ENCODE measurements around the gene BRF1.

The BRF1 gene

DNA sequence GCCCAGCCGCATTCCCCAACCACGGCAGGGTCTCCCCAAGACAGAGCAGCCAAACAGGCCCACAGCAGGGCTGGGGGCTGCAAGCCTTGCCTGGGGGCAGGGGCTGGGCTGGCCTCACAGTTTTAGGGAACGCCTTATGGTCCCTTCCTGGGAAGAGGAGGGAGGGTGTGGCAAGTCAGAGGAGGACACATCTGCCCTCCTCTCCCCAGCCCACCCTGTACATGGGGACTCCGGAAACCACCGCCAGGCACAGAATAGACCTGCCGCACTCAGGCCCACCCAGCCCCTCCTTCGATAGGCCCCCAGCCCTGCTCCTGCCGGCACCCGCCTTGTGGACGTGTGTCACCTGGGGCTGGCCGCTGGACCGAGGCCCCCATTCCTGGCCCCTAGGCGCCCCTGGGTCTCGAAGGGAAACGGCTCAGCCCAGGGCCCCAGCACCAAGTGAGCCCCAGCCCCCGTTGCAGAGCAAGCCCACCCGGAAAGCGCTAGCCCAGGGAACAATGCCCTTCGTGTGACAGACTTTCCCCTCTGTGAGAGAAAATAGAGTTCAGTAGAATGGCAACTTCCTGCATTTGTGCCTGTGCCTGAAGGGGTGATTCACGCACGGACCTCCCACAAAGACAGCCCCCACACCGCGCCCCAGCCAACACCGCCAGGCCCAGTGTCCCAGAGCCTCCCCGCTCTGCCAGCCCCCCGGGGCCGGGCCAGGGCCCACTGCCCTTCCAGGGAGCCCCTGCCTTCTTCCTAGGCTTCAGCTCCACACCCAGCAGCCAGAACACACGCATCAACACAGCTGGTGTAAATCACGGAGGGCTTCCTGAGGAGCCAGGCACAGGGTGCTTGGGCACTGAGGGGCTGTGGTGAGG, 107.7 kb downstream of the BRF1 start:
- peak; percentile 24 for DNase-seq

DNA sequence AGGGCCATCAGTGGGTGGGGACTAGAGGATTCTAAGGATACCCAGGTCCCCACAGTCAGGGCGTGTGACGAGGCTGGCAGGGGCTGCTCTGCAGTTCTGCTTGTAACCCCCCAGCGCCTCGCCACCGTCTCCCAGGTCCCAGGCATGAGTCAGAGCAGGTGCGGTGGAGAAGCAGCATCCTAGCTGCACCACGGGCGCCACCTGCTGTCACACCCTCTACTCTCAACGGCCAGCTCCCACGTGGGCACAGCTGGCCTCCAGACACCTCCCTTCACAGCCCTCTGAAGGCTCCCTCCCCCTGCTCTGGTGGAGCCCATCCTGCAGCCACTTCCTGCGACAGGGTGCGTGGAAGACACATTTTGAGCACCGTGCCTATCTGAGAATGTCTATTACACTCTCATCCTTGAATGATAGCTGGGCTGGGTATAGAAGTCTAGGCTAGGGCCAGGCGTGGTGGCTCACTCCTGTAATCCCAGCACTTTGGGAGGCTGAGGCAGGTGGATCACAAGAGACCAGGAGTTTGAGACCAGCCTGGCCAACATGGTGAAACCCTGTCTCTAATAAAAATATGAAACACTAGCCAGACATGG, 112.8 kb downstream of the BRF1 start:
- no peak for DNase-seq

DNA sequence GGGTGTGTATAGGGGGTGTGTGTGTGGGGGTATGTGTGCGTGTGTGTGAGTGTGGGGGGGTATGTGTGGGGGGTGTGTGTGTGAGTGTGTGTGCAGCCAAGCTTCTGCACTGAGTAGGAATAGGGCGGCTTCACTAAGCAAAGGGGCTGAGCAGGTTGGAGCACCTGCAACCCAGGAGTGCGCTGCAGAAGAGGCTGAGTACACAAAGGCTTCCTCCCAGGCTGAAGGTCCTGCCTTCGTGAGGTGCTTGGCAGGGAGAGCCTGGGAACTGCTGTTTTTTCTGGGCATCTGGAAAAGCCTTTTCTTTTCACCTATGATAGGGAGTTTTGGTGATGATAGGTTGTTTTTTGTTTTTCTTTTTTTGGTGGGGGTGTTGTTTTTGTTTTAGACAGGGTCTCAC, 113.7 kb downstream of the BRF1 start:
- DNase-seq: no peak

DNA sequence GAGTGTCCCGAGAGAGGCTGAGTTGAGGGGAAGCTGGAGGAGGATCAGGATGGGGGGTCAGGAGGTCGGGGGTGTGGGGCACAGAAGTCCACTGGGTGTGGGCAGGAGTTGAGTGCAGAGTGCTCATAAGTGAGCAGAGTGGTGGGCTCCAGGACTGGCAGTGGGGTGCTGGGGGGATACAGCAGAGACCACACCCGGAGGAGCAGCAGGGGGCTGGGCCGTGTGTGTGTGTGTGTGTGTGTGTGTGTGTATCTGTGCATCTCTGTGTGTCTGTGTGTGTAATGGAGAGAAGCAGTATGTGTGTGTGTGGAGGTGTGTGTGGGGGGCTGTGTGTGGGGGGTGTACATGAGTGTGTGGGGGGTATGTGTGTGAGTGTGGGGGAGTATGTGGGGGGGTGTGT, 114.8 kb downstream of the BRF1 start:
- DNase-seq: no peak

DNA sequence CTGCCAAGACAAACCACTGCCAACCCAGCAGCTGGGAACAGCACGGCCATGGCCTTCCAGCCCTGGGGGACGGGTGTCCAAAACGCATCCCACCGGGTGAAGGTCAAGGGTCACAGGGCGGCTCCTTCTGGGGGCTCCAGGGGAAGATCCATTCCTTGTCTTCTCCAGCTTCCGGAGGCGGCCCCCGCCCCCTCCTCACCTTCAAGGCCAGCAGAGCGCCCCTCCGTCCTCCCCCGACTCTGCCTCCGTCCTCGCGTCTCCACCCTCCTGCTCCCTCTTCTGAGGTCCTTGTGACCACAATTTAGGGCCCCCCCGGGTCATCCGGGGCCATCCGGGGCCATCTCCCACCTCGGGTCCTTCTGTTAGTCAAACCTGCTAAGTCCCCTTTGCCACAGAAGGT, 115.8 kb downstream of the BRF1 start:
- no peak for DNase-seq

GRCh38 chr14:105184461-105184860, 116.3 kb downstream of the BRF1 start:
- DNase-seq: no peak

DNA sequence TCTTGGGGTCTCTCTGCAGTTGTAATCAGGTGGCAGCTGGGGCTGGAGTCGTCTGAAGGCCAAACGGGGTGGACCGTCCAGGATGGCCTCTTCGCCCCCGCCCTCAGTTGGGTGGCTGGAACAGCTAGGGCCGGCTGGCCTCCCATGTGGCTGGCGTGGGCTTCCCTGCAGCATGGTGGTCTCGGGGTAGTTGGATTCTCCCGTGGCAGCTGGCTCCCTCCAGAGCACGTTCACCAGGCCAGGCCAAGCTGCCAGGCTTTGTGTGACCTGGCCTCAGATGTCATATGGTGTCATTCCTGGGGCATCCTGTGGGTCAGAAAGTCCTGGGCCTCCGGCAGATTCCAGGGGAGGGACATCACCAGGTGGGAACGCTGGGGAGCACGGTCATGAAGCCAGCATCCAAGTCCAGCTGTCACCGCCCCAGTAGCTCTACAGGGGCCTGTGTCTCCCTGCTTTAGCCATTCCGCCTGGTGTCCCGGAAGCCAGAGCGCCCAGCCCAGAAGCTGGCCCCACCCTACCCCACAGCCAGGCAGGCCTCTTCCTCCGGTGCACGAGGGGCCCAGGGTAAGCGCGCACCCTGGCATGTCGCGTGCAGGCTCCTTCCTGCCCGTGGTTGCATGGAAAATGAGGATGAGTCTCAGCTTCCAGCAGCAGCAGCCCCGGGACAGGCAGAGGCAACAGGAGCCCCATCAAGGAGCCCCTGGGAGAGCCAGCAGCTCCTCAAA, 118.3 kb downstream of the BRF1 start:
- no peak for DNase-seq

DNA sequence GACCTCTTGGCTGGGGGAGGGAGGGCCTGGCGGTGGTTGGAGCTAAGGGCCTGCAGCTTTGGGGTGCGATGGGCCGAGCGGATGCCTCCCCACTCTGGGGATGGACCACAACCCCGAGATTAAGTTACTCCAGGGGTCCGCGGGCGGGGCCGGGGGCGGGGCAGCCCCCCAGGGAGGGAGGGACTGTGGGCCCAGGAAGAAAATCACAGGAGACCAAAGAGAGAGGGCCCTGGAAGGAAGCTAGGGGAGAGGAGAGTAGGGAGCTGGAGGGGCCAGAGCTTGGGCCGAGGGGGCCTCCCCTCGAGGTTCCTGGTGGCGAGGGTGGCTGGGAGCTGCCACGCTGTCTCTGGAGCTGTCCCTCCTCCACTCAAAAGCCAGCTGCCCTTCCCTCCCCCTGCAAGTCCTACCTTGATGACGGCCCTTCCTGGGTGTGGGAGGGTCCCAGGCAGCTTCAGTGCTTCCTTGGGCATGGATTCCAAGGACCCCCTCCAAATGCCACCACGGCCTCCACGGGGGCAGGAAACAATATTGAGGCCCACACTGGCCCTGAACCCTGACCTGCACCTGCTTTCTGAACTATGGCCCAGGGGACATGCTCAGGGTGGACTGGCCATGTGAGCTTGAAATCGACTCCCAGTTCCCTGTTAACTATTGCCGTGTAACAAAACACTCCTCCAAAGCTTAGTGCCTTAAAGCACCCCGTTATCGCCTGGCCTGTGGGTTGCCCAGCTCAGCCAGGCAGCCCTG, 119.1 kb downstream of the BRF1 start:
- no peak for DNase-seq

- peak; percentile 70 for DNase-seq
Observed at GRCh38 chr14:105180592-105181548, 119.9 kb downstream of the BRF1 start, which contains the start of gene NUDT14. TSS of gene NUDT14 (minus strand) at chr14:105181312. CDS start at chr14:105181209, 103 bp downstream.

- DNase-seq: no peak
Observed at GRCh38 chr14:105179191-105179590, 121.6 kb downstream of the BRF1 start.

DNA sequence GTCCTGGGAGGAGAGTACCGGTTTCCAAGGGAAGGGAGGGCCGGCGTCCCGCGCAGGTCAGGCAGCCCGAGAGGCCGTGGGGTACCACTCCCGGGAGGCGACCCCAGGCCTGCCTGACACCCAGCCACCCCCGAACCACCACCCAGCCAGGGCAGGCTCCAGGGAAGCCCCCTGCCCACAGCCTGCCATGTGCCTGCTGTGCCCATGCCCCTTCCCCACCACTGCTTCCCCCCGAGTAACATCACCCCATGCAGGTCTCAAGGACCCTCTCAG, 122.0 kb downstream of the BRF1 start:
- DNase-seq: no peak

- no peak for DNase-seq
Observed at GRCh38 chr14:105178069-105178867, 122.5 kb downstream of the BRF1 start.

GRCh38 chr14:105177082-105177481, 123.7 kb downstream of the BRF1 start:
- no peak for DNase-seq

- DNase-seq: no peak
Observed at GRCh38 chr14:105176513-105176912, 124.3 kb downstream of the BRF1 start.

GRCh38 chr14:105173901-105174894, 126.6 kb downstream of the BRF1 start:
- peak; percentile 27 for DNase-seq

GRCh38 chr14:105173145-105173544, 127.7 kb downstream of the BRF1 start:
- DNase-seq: no peak

DNA sequence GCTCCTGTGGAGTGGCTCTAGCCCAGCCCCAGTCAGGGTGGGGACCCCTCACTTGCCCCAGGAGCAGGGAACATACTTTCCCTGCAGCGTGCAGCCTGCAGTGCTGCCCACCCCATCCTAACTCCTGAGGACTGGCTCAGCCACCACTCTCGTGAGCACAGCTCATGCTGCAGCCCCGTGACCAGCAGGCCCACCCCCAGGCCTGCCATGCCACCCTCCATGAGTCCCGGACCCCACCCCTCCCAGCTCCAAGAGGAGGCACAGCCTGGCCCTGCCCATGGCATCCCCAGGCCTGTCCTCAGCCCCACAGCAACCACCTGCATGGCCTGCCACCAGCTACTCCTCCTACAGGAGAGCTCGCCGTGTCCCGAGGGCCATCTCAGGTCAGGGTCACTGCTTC, 128.3 kb downstream of the BRF1 start:
- no peak for DNase-seq

GRCh38 chr14:105171004-105171673, 129.7 kb downstream of the BRF1 start:
- DNase-seq: no peak
